ENCODE measurements around the gene LAMP2.

DNA sequence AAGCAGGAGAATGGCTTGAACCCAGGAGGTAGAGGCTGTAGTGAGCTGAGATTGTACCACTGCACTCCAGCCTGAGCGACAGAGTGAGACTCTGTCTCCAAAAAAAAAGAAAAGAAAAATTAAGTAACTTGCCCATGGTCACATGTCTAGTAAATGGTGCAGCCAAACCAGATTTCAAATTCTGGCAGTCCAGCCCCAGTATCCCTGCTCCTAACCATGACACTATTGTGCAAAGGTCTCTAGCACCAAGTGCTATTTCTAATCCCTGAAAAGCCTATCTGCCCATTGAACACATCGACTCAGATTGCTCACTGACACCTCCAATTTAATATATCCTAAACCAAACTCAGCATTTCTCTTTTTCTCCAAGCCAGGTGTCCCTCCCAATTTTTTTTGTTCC lies 7.6 kb upstream of the LAMP2 start:
- no peak for TF ChIP-seq CEBPB (IDR thresholded peaks at IDR 0.05; ENCODE audit: low read depth, low read length)
- no peak for TF ChIP-seq BRCA1 (IDR thresholded peaks at IDR 0.05; ENCODE audit: low read depth, low read length)
- TF ChIP-seq EZH2 (IDR thresholded peaks at IDR 0.05; ENCODE audit: low read depth, low read length, severe bottlenecking), result no peak
- TF ChIP-seq, protein P1, sequence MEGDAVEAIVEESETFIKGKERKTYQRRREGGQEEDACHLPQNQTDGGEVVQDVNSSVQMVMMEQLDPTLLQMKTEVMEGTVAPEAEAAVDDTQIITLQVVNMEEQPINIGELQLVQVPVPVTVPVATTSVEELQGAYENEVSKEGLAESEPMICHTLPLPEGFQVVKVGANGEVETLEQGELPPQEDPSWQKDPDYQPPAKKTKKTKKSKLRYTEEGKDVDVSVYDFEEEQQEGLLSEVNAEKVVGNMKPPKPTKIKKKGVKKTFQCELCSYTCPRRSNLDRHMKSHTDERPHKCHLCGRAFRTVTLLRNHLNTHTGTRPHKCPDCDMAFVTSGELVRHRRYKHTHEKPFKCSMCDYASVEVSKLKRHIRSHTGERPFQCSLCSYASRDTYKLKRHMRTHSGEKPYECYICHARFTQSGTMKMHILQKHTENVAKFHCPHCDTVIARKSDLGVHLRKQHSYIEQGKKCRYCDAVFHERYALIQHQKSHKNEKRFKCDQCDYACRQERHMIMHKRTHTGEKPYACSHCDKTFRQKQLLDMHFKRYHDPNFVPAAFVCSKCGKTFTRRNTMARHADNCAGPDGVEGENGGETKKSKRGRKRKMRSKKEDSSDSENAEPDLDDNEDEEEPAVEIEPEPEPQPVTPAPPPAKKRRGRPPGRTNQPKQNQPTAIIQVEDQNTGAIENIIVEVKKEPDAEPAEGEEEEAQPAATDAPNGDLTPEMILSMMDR (IDR thresholded peaks at IDR 0.05; ENCODE audit: control extremely low read depth in 1 of 3, insufficient read depth in 1 of 3, low read depth in 1 of 3, low read length in 3 of 3), result no peak
- TF ChIP-seq POLR2A (IDR thresholded peaks at IDR 0.05; ENCODE audit: control extremely low read depth in 1 of 2, low read depth in 2 of 2, low read length in 2 of 2), result no peak
- TF ChIP-seq ZNF274 (IDR thresholded peaks at IDR 0.05; ENCODE audit: borderline replicate concordance, extremely low read depth, low read length), result no peak
